Parathyroid adenoma (tissue), 2 donors: ENCODE data around the gene PCDHB9.
"Not testable (repeated sequence)": the region's sequence is repeated elsewhere in the genome, so short reads cannot be mapped to it uniquely, and the experiment has no call there.

Experiments
- H2AFZ ChIP-seq: fragments of 300-600 bp; sonication (generic); one replicate; pipeline ENCODE4 v1.7.0; 2017; ENCODE audit warnings: antibody characterized with exemption, mild to moderate bottlenecking
- H3K27ac ChIP-seq: fragments of 300-600 bp; sonication (generic); one replicate; pipeline ENCODE4 v1.7.0; 2017
- H3K27me3 ChIP-seq: fragments of 300-600 bp; sonication (generic); one replicate; pipeline ENCODE4 v1.7.0; 2017; ENCODE audit warnings: low read length; ENCODE audit not compliant: control insufficient read depth, insufficient read depth
- H3K36me3 ChIP-seq: fragments of 300-600 bp; sonication (generic); one replicate; pipeline ENCODE4 v1.7.0; 2017; ENCODE audit warnings: low read length; ENCODE audit not compliant: control insufficient read depth, insufficient read depth
- H3K4me1 ChIP-seq: fragments of 300-600 bp; sonication (generic); one replicate; pipeline ENCODE4 v1.7.0; 2017; ENCODE audit warnings: control low read depth
- H3K4me2 ChIP-seq: fragments of 300-600 bp; sonication (generic); one replicate; pipeline ENCODE4 v1.7.0; 2017; ENCODE audit warnings: low read length
- H3K4me3 ChIP-seq: fragments of 300-600 bp; sonication (generic); one replicate; pipeline ENCODE4 v1.7.0; 2017; ENCODE audit warnings: low read depth, low read length
- H3K79me2 ChIP-seq: fragments of 300-600 bp; sonication (generic); one replicate; pipeline ENCODE4 v1.7.0; 2017; ENCODE audit warnings: control low read depth
- H3K9ac ChIP-seq: fragments of 300-600 bp; sonication (generic); one replicate; pipeline ENCODE4 v1.7.0; 2017; ENCODE audit warnings: mild to moderate bottlenecking
- H3K9me3 ChIP-seq: fragments of 300-600 bp; sonication (generic); one replicate; pipeline ENCODE4 v1.7.0; 2017; ENCODE audit warnings: low read length; ENCODE audit not compliant: control insufficient read depth
- CTCF ChIP-seq: fragments of 300-600 bp; sonication (generic); IDR thresholded peaks from one replicate; pipeline ENCODE4 v1.7.0; 2017; ENCODE audit warnings: antibody characterized with exemption, mild to moderate bottlenecking
- donor health status: primary hyperparathyroidism.

The PCDHB9 gene

GRCh38 chr5:141155540-141156374, 31.2 kb upstream of the PCDHB9 start:
- Histone ChIP-seq H3K9me3 (no peaks in the 10 kb centered on the region), H3K4me2 (no peak overlapping the region), H3K27ac (no peak overlapping the region), H3K9ac (no peak overlapping the region), H3K27me3 (peaks cover 5% of the 10 kb centered on the region), H3K79me2 (no peaks in the 10 kb centered on the region), H2AFZ (no peak overlapping the region), H3K36me3 (no peaks in the 10 kb centered on the region), H3K4me3 (no peak overlapping the region), H3K4me1 (no peaks in the 10 kb centered on the region)
- TF ChIP-seq CTCF, result no peak

GRCh38 chr5:141157356-141157755, 29.6 kb upstream of the PCDHB9 start:
- H2AFZ ChIP-seq, H3K4me2 ChIP-seq, H3K79me2 ChIP-seq, H3K27ac ChIP-seq, H3K9ac ChIP-seq, H3K36me3 ChIP-seq, H3K27me3 ChIP-seq, H3K9me3 ChIP-seq, H3K4me3 ChIP-seq, H3K4me1 ChIP-seq: not testable (repeated sequence)

GRCh38 chr5:141157901-141158300, 29.1 kb upstream of the PCDHB9 start:
- not testable (repeated sequence) for H3K79me2 ChIP-seq, H3K4me2 ChIP-seq, H3K4me3 ChIP-seq, H3K9ac ChIP-seq, H3K9me3 ChIP-seq, H3K27ac ChIP-seq, H3K36me3 ChIP-seq, H3K27me3 ChIP-seq, H2AFZ ChIP-seq, H3K4me1 ChIP-seq

- Histone ChIP-seq H3K4me3 (no peak within 1 kb of the TSS), H3K27ac (no peak within 1 kb of the TSS), H2AFZ (no peak within 1 kb of the TSS), H3K79me2 (no peaks in the 10 kb centered on the region), H3K9me3 (no peaks in the 10 kb centered on the region), H3K4me2 (no peak within 1 kb of the TSS), H3K36me3 (no peaks in the 10 kb centered on the region), H3K27me3 (peaks cover 3% of the 10 kb centered on the region), H3K9ac (no peak within 1 kb of the TSS), H3K4me1 (no peaks in the 10 kb centered on the region)
- no peak for TF ChIP-seq CTCF
These were observed 14.4 kb upstream of the PCDHB9 start, which contains the start of gene PCDHB7 for GRCh38 chr5:141172381-141173204. Gene PCDHB7 (plus strand): TSS chr5:141172644. CDS start chr5:141172836, 192 bp downstream.

DNA sequence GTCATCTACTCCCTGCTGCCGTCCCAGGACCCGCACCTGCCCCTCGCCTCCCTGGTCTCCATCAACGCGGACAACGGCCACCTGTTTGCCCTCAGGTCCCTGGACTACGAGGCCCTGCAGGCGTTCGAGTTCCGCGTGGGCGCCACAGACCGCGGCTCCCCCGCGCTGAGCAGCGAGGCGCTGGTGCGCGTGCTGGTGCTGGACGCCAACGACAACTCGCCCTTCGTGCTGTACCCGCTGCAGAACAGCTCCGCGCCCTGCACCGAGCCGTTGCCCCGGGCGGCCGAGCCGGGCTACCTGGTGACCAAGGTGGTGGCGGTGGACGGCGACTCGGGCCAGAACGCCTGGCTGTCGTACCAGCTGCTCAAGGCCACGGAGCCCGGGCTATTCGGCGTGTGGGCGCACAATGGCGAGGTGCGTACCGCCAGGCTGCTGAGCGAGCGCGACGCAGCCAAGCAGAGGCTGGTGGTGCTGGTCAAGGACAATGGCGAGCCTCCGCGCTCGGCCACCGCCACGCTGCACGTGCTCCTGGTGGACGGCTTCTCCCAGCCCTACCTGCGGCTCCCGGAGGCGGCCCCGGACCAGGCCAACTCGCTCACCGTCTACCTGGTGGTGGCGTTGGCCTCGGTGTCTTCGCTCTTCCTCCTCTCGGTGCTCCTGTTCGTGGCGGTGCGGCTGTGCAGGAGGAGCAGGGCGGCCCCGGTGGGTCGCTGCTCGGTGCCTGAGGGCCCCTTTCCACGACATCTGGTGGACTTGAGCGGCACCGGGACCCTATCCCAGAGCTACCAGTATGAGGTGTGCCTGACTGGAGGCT, 12.5 kb upstream of the PCDHB9 start:
- H3K27me3 ChIP-seq, H3K4me1 ChIP-seq, H3K36me3 ChIP-seq, H3K27ac ChIP-seq, H3K9me3 ChIP-seq, H3K79me2 ChIP-seq, H3K9ac ChIP-seq, H3K4me3 ChIP-seq, H3K4me2 ChIP-seq, H2AFZ ChIP-seq: not testable (repeated sequence)
